ENCODE results near the gene TIGD1. TPM values are rescaled to one million over a fixed set of nuclear protein-coding genes. Genes with fewer than 3 reads are reported as not detected.

Gene TIGD1
- 10 to 100 TPM in 1 of 4 donors, 1 to 10 TPM in 3; 6.7 to 11.6 (median 6.9) TPM for total RNA-seq

DNA sequence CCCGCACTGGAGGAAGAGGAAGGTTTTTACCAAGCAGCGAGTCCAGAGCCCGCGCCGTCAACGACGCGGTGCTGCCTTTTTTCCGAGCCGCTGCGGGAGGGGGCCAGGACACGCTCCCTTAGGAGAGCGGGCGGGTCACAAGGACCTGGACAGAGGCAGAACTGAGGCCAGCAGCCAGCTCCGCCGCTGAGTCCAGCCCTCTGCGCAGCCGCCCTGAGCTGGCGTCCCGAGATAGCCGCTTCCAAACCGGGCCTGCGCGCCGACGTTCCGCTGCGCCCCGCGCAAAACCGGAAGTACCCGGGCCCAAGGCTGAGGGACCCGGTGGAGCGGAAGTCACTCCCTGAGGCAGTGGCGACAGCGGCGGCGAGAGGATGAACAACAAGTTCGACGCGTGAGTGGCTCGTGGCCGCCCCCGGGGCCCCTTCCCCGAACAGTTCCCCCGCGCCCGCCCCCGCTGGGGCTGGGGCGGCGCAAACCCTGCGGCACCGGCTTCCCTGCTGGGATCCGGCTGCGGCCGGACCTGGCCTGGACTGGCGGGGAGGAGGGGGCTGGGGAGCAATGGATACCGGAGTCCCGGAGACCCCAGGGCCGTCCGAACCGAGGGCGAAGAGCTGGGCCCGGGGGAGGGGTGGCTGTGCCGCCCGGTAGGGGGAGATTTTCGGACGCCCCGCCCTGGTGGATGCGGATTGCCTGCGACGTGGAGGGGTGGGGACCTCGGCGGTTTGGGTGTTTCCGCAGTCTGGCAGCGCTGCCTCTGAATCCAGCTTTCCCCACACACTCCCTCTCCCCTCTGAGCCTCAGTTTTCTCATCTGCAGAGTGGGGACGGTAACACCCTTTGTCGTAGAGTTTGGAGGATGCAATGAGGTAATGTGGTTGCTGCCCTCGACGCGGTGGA, at the start of gene TIGD1, which contains the start of gene EIF4E2:
TSS of gene TIGD1 (minus strand) at position 204 of the 896 bp plus-strand sequence. CDS start 675 bp downstream, outside the sequence.
TSS of gene EIF4E2 (plus strand) at position 336 of the 896 bp plus-strand sequence. CDS start at position 372, 36 bp downstream.
- H3K36me3 ChIP-seq = no peaks in the 10 kb centered on the region
- no peaks in the 10 kb centered on the region for H3K27me3 ChIP-seq
- H3K4me3 ChIP-seq (replicated peaks in 1 of 3) = peak within 1 kb of the TSS; percentile 19 to 98 (median 79)
- intact Hi-C loops (cut with DNase I) = no loop called here
- peak within 1 kb of the TSS; percentile 75 to 99 (median 97) for H3K27ac ChIP-seq
- 0 to 1% methylated on average over 16 to 19 of the region's 81 CpGs for WGBS, 2 donors
- peaks cover 12 to 14% of the 10 kb centered on the region in 2 donors for H3K4me1 ChIP-seq
- peak; percentile 96 for DNase-seq
- H3K9me3 ChIP-seq = no peaks in the 10 kb centered on the region
- peak in 1 of 2 donors; percentile 91 for TF ChIP-seq POLR2A (IDR thresholded peaks at IDR 0.05)
- TF ChIP-seq, protein P1, sequence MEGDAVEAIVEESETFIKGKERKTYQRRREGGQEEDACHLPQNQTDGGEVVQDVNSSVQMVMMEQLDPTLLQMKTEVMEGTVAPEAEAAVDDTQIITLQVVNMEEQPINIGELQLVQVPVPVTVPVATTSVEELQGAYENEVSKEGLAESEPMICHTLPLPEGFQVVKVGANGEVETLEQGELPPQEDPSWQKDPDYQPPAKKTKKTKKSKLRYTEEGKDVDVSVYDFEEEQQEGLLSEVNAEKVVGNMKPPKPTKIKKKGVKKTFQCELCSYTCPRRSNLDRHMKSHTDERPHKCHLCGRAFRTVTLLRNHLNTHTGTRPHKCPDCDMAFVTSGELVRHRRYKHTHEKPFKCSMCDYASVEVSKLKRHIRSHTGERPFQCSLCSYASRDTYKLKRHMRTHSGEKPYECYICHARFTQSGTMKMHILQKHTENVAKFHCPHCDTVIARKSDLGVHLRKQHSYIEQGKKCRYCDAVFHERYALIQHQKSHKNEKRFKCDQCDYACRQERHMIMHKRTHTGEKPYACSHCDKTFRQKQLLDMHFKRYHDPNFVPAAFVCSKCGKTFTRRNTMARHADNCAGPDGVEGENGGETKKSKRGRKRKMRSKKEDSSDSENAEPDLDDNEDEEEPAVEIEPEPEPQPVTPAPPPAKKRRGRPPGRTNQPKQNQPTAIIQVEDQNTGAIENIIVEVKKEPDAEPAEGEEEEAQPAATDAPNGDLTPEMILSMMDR (IDR thresholded peaks at IDR 0.05) = peak in 3 of 6 experiments; percentile 29 to 41 (median 39)

DNA sequence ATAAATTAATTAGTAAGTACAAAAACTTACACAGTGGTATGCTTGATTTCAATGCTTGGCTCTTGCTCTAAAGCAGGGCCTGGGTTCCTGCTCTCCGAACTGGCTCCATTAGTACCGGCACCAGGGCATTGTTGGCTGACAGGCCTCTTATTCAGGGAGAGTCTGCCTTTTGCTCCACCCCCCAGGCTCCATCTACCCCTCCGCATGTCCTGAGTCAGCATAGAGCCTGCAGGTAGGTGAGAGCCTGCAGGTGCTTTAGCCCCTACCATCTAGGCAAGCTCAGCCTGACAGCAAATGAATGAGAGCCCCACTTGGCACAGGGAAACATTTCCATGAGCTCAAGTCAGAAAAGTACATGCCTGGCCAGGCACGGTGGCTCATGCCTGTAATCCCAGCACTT, 47.9 kb upstream of the TIGD1 start:
- no peaks in the 10 kb centered on the region for H3K27me3 ChIP-seq
- no peak overlapping the region for H3K4me3 ChIP-seq (replicated peaks in 1 of 3)
- DNase-seq = no peak
- intact Hi-C loops (cut with DNase I) = no loop called here
- TF ChIP-seq POLR2A (IDR thresholded peaks at IDR 0.05) = no peak
- TF ChIP-seq, protein P1 (IDR thresholded peaks at IDR 0.05) = no peak
- H3K27ac ChIP-seq = no peak overlapping the region
- H3K9me3 ChIP-seq = no peaks in the 10 kb centered on the region
- 88 to 92% methylated on average over 3 to 4 of the region's 4 CpGs for WGBS, 2 donors
- H3K36me3 ChIP-seq = no peaks in the 10 kb centered on the region
- H3K4me1 ChIP-seq = peaks cover 0 to under 1% of the 10 kb centered on the region in 2 donors

DNA sequence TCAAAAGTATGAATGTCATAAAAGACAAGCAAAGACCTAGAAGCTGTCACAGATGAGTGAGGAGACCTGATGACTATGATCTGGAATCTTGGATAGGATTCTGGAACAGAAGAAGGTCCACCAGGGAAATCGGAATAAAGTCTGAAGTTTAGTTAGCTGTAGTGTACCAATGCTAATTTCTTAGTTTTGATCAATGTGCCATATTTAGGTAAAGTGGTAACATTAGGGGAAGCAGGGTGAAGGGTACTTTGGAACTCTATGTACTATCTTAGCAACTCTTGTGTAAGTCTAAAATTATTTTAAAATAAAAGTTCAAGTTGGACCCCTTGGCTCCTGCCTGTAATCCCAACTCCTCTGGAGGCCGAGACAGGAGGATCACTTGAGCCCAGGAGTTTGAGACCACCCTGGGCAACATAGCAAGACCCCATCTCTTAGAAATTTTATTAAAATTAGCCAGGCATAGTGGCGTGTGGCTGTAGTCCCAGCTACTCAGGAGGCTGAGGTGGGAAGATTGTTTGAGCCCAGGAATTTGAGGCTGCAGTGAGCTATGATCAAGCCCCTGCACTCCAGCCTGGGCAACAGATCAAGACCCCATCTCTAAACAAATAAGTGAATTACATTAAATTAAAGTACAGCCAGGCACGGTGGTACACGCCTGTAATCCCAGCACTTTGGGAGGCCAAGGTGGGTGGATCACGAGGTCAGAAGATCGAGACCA, 47.2 kb upstream of the TIGD1 start:
- no peaks in the 10 kb centered on the region for H3K9me3 ChIP-seq
- no peaks in the 10 kb centered on the region for H3K36me3 ChIP-seq
- intact Hi-C loops (cut with DNase I) = no loop called here
- no peak overlapping the region for H3K27ac ChIP-seq
- WGBS, 2 donors = 87 to 97% methylated on average over 7 of the region's 7 CpGs
- no peaks in the 10 kb centered on the region for H3K27me3 ChIP-seq
- no peak for TF ChIP-seq POLR2A (IDR thresholded peaks at IDR 0.05)
- TF ChIP-seq, protein P1 (IDR thresholded peaks at IDR 0.05) = no peak
- peaks cover 0 to 3% of the 10 kb centered on the region in 2 donors for H3K4me1 ChIP-seq
- no peak for DNase-seq
- H3K4me3 ChIP-seq (replicated peaks in 1 of 3) = no peak overlapping the region

DNA sequence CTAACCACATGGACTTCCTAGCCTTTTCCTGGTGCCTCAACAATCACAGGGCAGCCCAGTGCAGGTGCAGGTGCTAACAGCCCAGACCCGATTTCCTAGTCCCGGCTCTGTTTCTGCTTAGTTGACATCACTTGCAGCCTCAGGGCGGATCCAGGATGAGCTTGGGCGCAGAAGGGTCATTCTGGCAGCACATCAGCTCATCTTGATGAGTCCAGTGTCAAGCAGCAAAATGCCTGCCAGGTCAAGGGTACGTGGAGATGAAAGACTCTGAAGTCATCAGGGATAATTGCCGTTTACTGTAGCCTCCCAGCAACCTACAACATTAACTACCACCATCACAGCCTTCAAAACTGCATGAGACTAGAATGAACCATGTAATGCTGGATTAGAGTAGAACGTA, 43.6 kb upstream of the TIGD1 start:
- Histone ChIP-seq H3K9me3 (no peaks in the 10 kb centered on the region), H3K4me3 (replicated peaks in 1 of 3) (no peak overlapping the region), H3K27ac (no peak overlapping the region), H3K36me3 (no peaks in the 10 kb centered on the region), H3K27me3 (no peaks in the 10 kb centered on the region), H3K4me1 (peaks cover 0 to 11% of the 10 kb centered on the region in 2 donors)
- no peak for DNase-seq
- 80 to 88% methylated on average over 6 to 7 of the region's 7 CpGs for WGBS, 2 donors
- intact Hi-C loops (cut with DNase I) = no loop called here
- TF ChIP-seq, protein P1 (IDR thresholded peaks at IDR 0.05) = no peak
- no peak for TF ChIP-seq POLR2A (IDR thresholded peaks at IDR 0.05)
